Activated CD4-positive, alpha-beta T cell treated with anti-CD3 and anti-CD28 coated beads, Interleukin-2, amount 50 U/mL, for 48 hours (primary cell): ENCODE results near the gene SCN9A.
"Not testable (repeated sequence)": the region's sequence is repeated elsewhere in the genome, so short reads cannot be mapped to it uniquely, and the experiment has no call there.

Experiments used
- DNase-seq, 2 experiments: peaks; one replicate each; pipeline ENCODE4 v3.0.0-alpha.2; 2020

Gene SCN9A

GRCh38 chr2:166373951-166374350 lies 1.8 kb downstream of the SCN9A start:
- peak in 1 of 2 experiments; percentile 4 for DNase-seq

GRCh38 chr2:166373539-166373938 lies 2.2 kb downstream of the SCN9A start:
- no peak for DNase-seq

GRCh38 chr2:166373105-166373504 lies 2.6 kb downstream of the SCN9A start:
- no peak for DNase-seq

- no peak for DNase-seq
These were observed 3.7 kb downstream of the SCN9A start for GRCh38 chr2:166372046-166372445.

GRCh38 chr2:166365803-166366420 lies 9.8 kb downstream of the SCN9A start:
- no peak for DNase-seq

- DNase-seq: no peak
These were observed 10.5 kb downstream of the SCN9A start for GRCh38 chr2:166365239-166365638.

GRCh38 chr2:166364476-166365161 lies 11.1 kb downstream of the SCN9A start:
- DNase-seq: no peak

GRCh38 chr2:166361351-166362153 lies 14.2 kb downstream of the SCN9A start:
- no peak for DNase-seq

- no peak for DNase-seq
These were observed 14.8 kb downstream of the SCN9A start for GRCh38 chr2:166360906-166361305.

- no peak for DNase-seq
These were observed 15.3 kb downstream of the SCN9A start for GRCh38 chr2:166360426-166360825.

- not testable (repeated sequence) for DNase-seq
These were observed 17.8 kb downstream of the SCN9A start for GRCh38 chr2:166357950-166358321.

GRCh38 chr2:166357068-166357949 lies 18.4 kb downstream of the SCN9A start:
- no peak for DNase-seq

- DNase-seq: no peak
These were observed 24.4 kb downstream of the SCN9A start for GRCh38 chr2:166351319-166351718.

- no peak for DNase-seq
These were observed 25.2 kb downstream of the SCN9A start for GRCh38 chr2:166350525-166350924.

- no peak for DNase-seq
These were observed 31.2 kb downstream of the SCN9A start for GRCh38 chr2:166344286-166345113.

GRCh38 chr2:166343467-166343866 lies 32.3 kb downstream of the SCN9A start:
- no peak for DNase-seq

- no peak for DNase-seq
These were observed 34.3 kb downstream of the SCN9A start for GRCh38 chr2:166341426-166341825.

- DNase-seq: no peak
These were observed 36.9 kb downstream of the SCN9A start for GRCh38 chr2:166338831-166339339.

- DNase-seq: no peak
These were observed 37.8 kb downstream of the SCN9A start for GRCh38 chr2:166337932-166338331.

GRCh38 chr2:166335284-166335683 lies 40.5 kb downstream of the SCN9A start:
- DNase-seq: no peak

- no peak for DNase-seq
These were observed 40.9 kb downstream of the SCN9A start for GRCh38 chr2:166334805-166335204.

GRCh38 chr2:166333801-166334200 lies 41.9 kb downstream of the SCN9A start:
- no peak for DNase-seq
